Smooth muscle cell (in vitro differentiated cells): ENCODE measurements around the gene MBD3. TPM values are rescaled to one million over a fixed set of nuclear protein-coding genes. Genes with fewer than 3 reads are reported as not detected.

Experiments
- DNase-seq: peaks from one replicate; lab custom pipeline; 2025; ENCODE audit not compliant: unreplicated experiment; lab: John Stamatoyannopoulos, UW
- H2AFZ ChIP-seq: fragments of 200-600 bp; sonication (generic); 2 replicates; pipeline ENCODE4 v1.6.0; 2016; ENCODE audit warnings: antibody characterized with exemption, low read depth, mild to moderate bottlenecking
- H3F3A ChIP-seq: fragments of 200-600 bp; sonication (generic); 2 replicates; pipeline ENCODE4 v1.6.0; 2017; ENCODE audit warnings: antibody characterized with exemption, low read depth
- H3K27ac ChIP-seq: fragments of 200-600 bp; sonication (generic); 2 replicates; pipeline ENCODE4 v1.5.1; 2016; ENCODE audit warnings: low read depth, mild to moderate bottlenecking
- H3K27me3 ChIP-seq: fragments of 200-600 bp; sonication (generic); 2 replicates; pipeline ENCODE4 v1.6.1; 2016; ENCODE audit warnings: low read depth, mild to moderate bottlenecking
- H3K36me3 ChIP-seq: fragments of 200-600 bp; sonication (generic); 2 replicates; pipeline ENCODE4 v1.5.1; 2016; ENCODE audit warnings: low read depth
- H3K4me1 ChIP-seq: fragments of 200-600 bp; sonication (generic); 2 replicates; pipeline ENCODE4 v1.5.1; 2016; ENCODE audit warnings: low read depth
- H3K4me2 ChIP-seq: fragments of 200-600 bp; sonication (generic); 2 replicates; pipeline ENCODE4 v1.6.0; 2016; ENCODE audit warnings: mild to moderate bottlenecking
- H3K4me3 ChIP-seq: fragments of 200-600 bp; sonication (generic); 2 replicates; pipeline ENCODE4 v1.5.1; 2016; ENCODE audit warnings: mild to moderate bottlenecking
- H3K79me2 ChIP-seq: fragments of 200-600 bp; sonication (generic); 2 replicates; pipeline ENCODE4 v1.6.0; 2016; ENCODE audit warnings: low read depth, mild to moderate bottlenecking
- H3K9ac ChIP-seq: fragments of 200-600 bp; sonication (generic); 2 replicates; pipeline ENCODE4 v1.6.0; 2016; ENCODE audit warnings: low read depth
- H3K9me3 ChIP-seq: fragments of 200-600 bp; sonication (generic); replicated peaks from 2 replicates; pipeline ENCODE4 v1.5.1; 2016; ENCODE audit warnings: low read depth
- H4K20me1 ChIP-seq: fragments of 200-600 bp; sonication (generic); 2 replicates; pipeline ENCODE4 v1.6.0; 2016; ENCODE audit warnings: low read depth
- CTCF ChIP-seq: fragments of 200-600 bp; sonication (generic); IDR thresholded peaks from 2 replicates; pipeline ENCODE4 v1.5.1; 2017; ENCODE audit warnings: borderline replicate concordance, mild to moderate bottlenecking, antibody characterized with exemption; ENCODE audit not compliant: insufficient read depth, poor library complexity, severe bottlenecking
- WGBS: methylation state at CpG from one replicate; pipeline ENCODE4 v1.1.7; 2016; ENCODE audit warnings: low lambda C conversion rate; 5-methylcytosine and 5-hydroxymethylcytosine counted together
- polyA plus RNA-seq: library from polyadenylated mRNA; unstranded; fragments of >200 nt; fragmentation: Nextera tagmentation; extraction: Ambion mirVana; gene quantifications from 2 replicates; pipeline ENCODE4 v1.2.1, GENCODE V29; 2016
- total RNA-seq: library from RNA; depleted of rRNA; stranded (reverse); fragments of >200 nt; gene quantifications from 2 replicates; pipeline ENCODE4 v1.2.3, GENCODE V29; 2014

The MBD3 gene
- total and polyA plus RNA-seq, 2 experiments from 2014 or later: 40.3 to 47.3 TPM

GRCh38 chr19:1587872-1588271, 4.8 kb downstream of the MBD3 start:
- Histone ChIP-seq H2AFZ (no peak overlapping the region), H3K79me2 (peaks cover 74% of the 10 kb centered on the region), H3K4me2 (no peak overlapping the region), H3K4me1 (no peaks in the 10 kb centered on the region), H3K9me3 (no peaks in the 10 kb centered on the region), H3K27ac (peak overlapping the region; percentile 42), H4K20me1 (peaks cover 85% of the 10 kb centered on the region), H3K9ac (no peak overlapping the region), H3K4me3 (no peak overlapping the region), H3K36me3 (no peaks in the 10 kb centered on the region), H3K27me3 (no peaks in the 10 kb centered on the region), H3F3A (no peaks in the 10 kb centered on the region)
- TF ChIP-seq CTCF: no peak
- DNase-seq: no peak
- WGBS: 71% methylated on average over 9 of the region's 9 CpGs

- peaks cover 76% of the 10 kb centered on the region for H4K20me1 ChIP-seq
- no peaks in the 10 kb centered on the region for H3K36me3 ChIP-seq
- TF ChIP-seq CTCF: no peak
- no peak overlapping the region for H3K9ac ChIP-seq
- no peak overlapping the region for H3K27ac ChIP-seq
- no peak overlapping the region for H3K4me2 ChIP-seq
- WGBS: 97% methylated on average over 6 of the region's 13 CpGs
- no peaks in the 10 kb centered on the region for H3K27me3 ChIP-seq
- no peak for DNase-seq
- H3K9me3 ChIP-seq: no peaks in the 10 kb centered on the region
- H3F3A ChIP-seq: no peaks in the 10 kb centered on the region
- H3K4me3 ChIP-seq: no peak overlapping the region
- no peaks in the 10 kb centered on the region for H3K4me1 ChIP-seq
- peaks cover 55% of the 10 kb centered on the region for H3K79me2 ChIP-seq
- no peak overlapping the region for H2AFZ ChIP-seq
Measured at GRCh38 chr19:1585243-1585580, 7.5 kb downstream of the MBD3 start.

- no peaks in the 10 kb centered on the region for H3K9me3 ChIP-seq
- H3K79me2 ChIP-seq: peaks cover 50% of the 10 kb centered on the region
- no peaks in the 10 kb centered on the region for H3K27me3 ChIP-seq
- no peak overlapping the region for H3K4me2 ChIP-seq
- H3K9ac ChIP-seq: no peak overlapping the region
- no peaks in the 10 kb centered on the region for H3F3A ChIP-seq
- H3K4me1 ChIP-seq: no peaks in the 10 kb centered on the region
- H2AFZ ChIP-seq: no peak overlapping the region
- DNase-seq: no peak
- WGBS: 99% methylated on average over 57 of the region's 87 CpGs
- no peak for TF ChIP-seq CTCF
- peaks cover 70% of the 10 kb centered on the region for H4K20me1 ChIP-seq
- H3K27ac ChIP-seq: no peak overlapping the region
- H3K36me3 ChIP-seq: peaks cover 3% of the 10 kb centered on the region
- no peak overlapping the region for H3K4me3 ChIP-seq
Measured at GRCh38 chr19:1584500-1585242, 8.0 kb downstream of the MBD3 start.

GRCh38 chr19:1582201-1582600, 10.5 kb downstream of the MBD3 start:
- Histone ChIP-seq H3K79me2 (peaks cover 25% of the 10 kb centered on the region), H3K4me2 (no peak overlapping the region), H3K36me3 (peaks cover 3% of the 10 kb centered on the region), H4K20me1 (peaks cover 47% of the 10 kb centered on the region), H3K9ac (no peak overlapping the region), H3F3A (no peaks in the 10 kb centered on the region), H3K9me3 (no peaks in the 10 kb centered on the region), H3K4me3 (no peak overlapping the region), H3K27me3 (no peaks in the 10 kb centered on the region), H3K27ac (no peak overlapping the region), H3K4me1 (no peaks in the 10 kb centered on the region), H2AFZ (no peak overlapping the region)
- TF ChIP-seq CTCF: no peak
- no peak for DNase-seq
- 95% methylated on average over 9 of the region's 9 CpGs for WGBS
